IPS-20b (cell line): ENCODE results near the gene CUBN.
"Not testable (repeated sequence)": the region's sequence is repeated elsewhere in the genome, so short reads cannot be mapped to it uniquely, and the experiment has no call there.

ENCODE experiments used
- H3K27ac ChIP-seq: one replicate; pipeline ENCODE4 v1.5.1; 2013; ENCODE audit warnings: low read length
- H3K27me3 ChIP-seq: 2 replicates; pipeline ENCODE4 v1.6.1; 2013; ENCODE audit warnings: mild to moderate bottlenecking, low read length, inconsistent platforms; ENCODE audit not compliant: insufficient read depth
- H3K36me3 ChIP-seq: 2 replicates; pipeline ENCODE4 v1.6.1; 2013; ENCODE audit warnings: low read depth, mild to moderate bottlenecking, inconsistent platforms, low read length, moderate library complexity; ENCODE audit not compliant: insufficient read depth
- H3K4me1 ChIP-seq: 2 replicates; pipeline ENCODE4 v1.6.1; 2013; ENCODE audit warnings: mild to moderate bottlenecking, control low read depth, inconsistent platforms, low read length, moderate library complexity; ENCODE audit not compliant: insufficient read depth
- H3K4me3 ChIP-seq: 2 replicates; pipeline ENCODE4 v1.5.1; 2013; ENCODE audit warnings: mild to moderate bottlenecking, low read length, inconsistent platforms
- H3K9ac ChIP-seq: 2 replicates; pipeline ENCODE4 v1.6.1; 2013; ENCODE audit warnings: low read depth, mild to moderate bottlenecking, inconsistent platforms, low read length, moderate library complexity
- H3K9me3 ChIP-seq: 2 replicates; pipeline ENCODE4 v1.6.1; 2013; ENCODE audit warnings: mild to moderate bottlenecking, low read depth, low read length, inconsistent platforms; ENCODE audit not compliant: insufficient read depth

Gene CUBN

DNA sequence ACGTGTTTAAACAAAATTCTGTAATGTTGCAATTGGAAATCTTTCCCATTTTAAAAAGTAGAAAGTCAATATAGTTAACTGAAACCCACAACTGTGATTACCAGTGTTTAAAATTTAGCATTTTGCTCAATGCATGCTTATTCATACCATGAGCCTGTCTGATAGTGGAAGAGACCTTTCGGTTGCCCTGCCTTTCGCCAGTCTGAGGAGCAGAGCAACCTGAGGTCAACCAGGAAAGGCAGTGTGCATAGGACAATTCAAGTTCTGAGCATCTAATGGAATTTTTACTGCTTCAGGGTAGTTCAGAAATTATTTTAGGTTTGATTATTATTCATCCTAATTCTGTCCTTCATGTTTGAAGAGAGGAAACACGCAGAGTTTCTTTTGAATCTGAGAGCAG is 100.8 kb downstream of the CUBN start:
- Histone ChIP-seq H3K36me3 (no peaks in the 10 kb centered on the region), H3K27me3 (no peaks in the 10 kb centered on the region), H3K4me1 (peaks cover 15% of the 10 kb centered on the region; the same call in 1 of the 2 replicates), H3K27ac (no peak overlapping the region), H3K4me3 (no peak overlapping the region), H3K9me3 (no peaks in the 10 kb centered on the region), H3K9ac (no peak overlapping the region)

DNA sequence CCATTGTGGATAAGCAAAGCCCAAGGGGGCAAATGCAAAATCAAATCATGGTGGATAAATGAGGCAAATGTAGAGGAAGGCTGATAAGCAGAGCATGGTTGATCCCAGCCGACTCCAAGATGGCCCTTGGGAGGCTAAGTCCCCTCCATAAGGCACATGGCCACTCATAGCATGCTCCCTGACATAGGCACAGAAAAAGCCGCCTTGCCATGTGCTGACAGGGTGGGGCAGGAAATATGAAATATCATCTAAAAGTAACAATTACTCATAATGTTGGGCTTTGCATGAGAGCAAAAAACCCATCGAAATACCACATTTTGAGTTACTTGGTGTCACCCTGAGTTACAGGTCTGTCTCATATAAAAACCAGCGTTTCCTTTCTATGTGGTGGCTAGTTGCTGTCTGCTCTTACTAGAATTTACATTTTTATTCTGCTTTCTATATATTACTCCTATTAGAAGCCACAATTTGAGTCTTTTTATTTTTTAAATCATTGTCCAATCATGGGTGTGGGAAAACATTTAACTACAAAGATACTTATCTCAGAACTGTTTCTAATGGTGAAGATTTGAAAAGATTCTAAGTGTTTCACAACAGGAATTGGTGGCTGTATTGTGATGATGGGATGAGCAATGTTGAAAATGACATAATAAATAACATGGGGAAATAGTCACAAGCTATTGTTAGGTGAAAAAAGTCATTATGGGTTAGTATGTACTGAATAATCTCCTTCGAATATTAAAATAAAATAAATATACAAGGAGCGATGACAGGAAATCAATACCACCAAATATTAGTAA is 102.7 kb downstream of the CUBN start:
- H3K4me1 ChIP-seq = peaks cover 34% of the 10 kb centered on the region
- H3K27me3 ChIP-seq = no peaks in the 10 kb centered on the region
- H3K36me3 ChIP-seq = no peaks in the 10 kb centered on the region
- H3K9ac ChIP-seq = no peak overlapping the region
- no peak overlapping the region for H3K4me3 ChIP-seq
- H3K9me3 ChIP-seq = no peaks in the 10 kb centered on the region
- no peak overlapping the region for H3K27ac ChIP-seq

DNA sequence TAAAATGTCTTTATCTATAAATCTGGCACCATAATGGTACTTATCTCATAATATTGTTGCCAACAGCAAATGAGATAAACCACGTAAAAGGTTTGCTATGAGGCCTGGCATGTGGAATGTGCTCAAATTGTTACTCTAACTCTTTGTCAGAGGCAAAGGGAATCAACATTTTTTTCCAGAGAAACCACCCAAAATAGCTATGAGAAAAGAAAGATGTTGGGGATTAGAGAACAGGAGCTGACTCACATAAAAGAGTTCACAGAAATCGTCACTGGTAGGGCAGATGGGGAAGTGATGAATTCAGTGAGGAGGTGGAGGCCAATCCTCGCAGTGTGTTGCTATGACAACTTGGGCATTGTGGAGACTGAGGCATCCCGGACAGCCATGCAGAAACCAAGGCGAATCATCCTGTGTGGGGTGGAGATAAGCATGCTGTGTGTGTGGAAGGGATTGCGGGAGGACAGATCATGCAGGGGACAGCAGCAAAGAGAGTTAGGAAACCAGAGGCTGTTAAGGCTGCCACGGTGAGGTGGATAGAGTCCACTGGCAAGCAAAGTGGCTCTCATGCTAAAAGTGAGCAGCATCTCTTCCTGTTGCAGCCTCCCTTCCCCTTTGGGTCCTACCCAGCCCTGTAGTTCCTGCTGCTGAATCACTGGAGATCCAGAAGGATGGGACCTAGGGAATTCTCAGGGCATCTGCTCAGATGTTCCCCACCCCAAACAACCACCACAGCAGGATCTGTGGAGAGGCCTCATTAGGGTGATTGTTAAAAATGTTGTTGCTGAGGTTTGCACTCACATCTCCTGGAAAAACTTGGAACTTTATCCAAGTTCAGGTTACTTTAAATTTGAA is 103.9 kb downstream of the CUBN start:
- no peak overlapping the region for H3K9ac ChIP-seq
- H3K27ac ChIP-seq = no peak overlapping the region
- H3K36me3 ChIP-seq = no peaks in the 10 kb centered on the region
- H3K4me3 ChIP-seq = no peak overlapping the region
- peaks cover 42% of the 10 kb centered on the region for H3K4me1 ChIP-seq
- H3K9me3 ChIP-seq = no peaks in the 10 kb centered on the region
- H3K27me3 ChIP-seq = no peaks in the 10 kb centered on the region

DNA sequence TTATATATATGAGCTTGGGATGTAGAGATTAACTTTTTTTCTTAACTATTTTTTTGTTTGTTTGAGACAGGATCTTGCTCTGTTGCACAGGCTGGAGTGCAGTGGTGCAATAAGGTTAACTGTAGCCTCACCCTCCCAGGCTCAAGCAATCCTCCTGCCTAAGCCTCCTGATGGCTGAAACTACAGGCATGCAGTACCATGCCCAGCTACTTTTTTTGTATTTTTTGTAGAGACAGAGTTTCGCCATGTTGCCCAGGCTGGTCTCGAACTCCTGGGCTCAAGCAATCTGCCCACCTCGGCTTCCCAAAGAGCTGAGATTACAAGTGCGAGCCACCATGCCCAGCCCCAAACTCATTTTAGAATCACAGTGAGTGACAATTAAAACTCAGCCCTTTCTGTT is 105.2 kb downstream of the CUBN start:
- Histone ChIP-seq H3K36me3 (no peaks in the 10 kb centered on the region), H3K9ac (no peak overlapping the region), H3K4me3 (no peak overlapping the region), H3K9me3 (no peaks in the 10 kb centered on the region), H3K27ac (no peak overlapping the region), H3K27me3 (no peaks in the 10 kb centered on the region), H3K4me1 (peaks cover 37% of the 10 kb centered on the region)

DNA sequence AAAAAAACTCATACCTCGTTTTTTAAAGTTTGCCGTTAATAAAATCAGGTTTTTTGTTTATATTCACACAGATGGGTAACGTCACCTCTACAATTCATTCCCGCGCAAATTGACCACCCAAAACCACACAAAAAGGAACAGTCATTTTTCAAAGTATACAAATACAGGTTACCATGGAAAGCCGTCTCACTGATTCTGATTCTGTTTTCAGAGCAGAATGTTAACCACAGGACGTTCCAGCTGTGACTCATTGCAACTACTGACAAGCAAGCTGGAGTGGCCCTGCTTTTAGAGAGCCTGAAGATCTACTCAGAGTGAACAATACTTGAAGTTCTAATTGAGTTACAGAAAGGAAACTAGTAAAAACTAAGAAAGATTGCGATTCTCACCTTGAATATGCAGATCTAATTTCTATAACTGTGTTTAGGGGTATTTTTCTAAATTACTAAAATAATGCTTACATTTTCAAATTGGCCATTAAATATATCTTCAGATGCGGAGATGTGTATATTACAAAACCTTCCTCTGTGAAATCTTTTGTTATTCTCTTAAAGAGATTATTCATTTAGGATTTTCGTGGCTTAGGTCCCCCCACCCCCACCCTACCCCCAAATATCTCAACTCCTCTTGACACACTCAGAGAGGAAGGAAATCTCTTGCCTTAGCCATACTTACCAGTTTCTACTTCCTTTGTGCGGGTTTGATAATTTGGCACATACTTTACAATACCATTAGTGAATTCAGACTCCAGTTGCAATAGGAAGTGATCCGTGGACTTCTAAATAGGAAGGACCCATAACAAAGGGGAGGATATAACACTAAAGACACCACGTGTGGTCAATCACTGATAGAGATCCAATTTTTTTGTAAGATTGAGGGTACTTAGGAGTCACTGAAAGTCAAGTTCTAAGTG is 106.0 kb downstream of the CUBN start:
- Histone ChIP-seq H3K4me1 (peaks cover 36% of the 10 kb centered on the region), H3K27ac (no peak overlapping the region), H3K9ac (peak overlapping the region; percentile 13; the same call in 1 of the 2 replicates), H3K9me3 (no peaks in the 10 kb centered on the region), H3K36me3 (no peaks in the 10 kb centered on the region), H3K4me3 (no peak overlapping the region), H3K27me3 (no peaks in the 10 kb centered on the region)

DNA sequence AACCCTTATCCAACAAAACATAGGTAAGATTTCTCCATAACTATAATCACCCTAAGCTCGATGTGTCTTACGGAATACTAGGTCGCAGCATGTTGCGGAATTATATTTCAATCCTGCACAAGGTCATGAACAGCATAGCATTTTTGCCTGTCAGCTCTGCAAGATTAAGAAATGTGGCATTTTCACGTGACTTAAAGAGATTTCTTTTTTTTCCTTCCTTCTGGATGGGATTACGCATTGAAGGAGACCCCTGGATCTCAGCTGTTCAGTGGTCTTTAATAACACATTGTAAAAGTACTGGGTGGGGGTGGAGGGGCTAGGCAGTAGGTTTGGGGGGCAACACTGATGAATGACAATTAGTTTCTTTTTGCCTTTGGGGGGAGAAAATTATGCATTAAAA is 106.7 kb downstream of the CUBN start:
- Histone ChIP-seq H3K9me3 (no peaks in the 10 kb centered on the region), H3K9ac (peak overlapping the region; percentile 43), H3K27me3 (no peaks in the 10 kb centered on the region), H3K4me3 (peak overlapping the region; percentile 14; the same call in 1 of the 2 replicates), H3K4me1 (peaks cover 36% of the 10 kb centered on the region), H3K36me3 (no peaks in the 10 kb centered on the region), H3K27ac (no peak overlapping the region)

DNA sequence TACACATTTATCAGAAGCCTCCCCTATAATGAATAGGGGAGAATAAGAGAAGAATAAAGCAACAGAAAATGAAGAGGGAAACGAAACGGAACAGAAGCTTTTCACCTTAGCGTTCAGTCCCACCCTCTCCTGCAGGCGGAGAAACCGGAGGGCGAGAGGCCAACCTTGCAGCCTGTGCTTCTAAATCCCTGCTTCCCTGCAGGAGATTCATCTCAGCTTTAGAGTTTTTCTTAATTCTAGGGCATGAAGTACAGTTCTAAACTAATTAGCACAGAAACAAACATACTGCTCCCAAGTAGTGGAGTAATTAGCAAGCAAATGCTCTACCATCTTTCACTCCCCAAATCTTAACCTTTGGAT is 107.2 kb downstream of the CUBN start:
- peak overlapping the region; percentile 43 for H3K9ac ChIP-seq
- no peak overlapping the region for H3K27ac ChIP-seq
- H3K9me3 ChIP-seq = no peaks in the 10 kb centered on the region
- no peaks in the 10 kb centered on the region for H3K27me3 ChIP-seq
- no peaks in the 10 kb centered on the region for H3K36me3 ChIP-seq
- H3K4me3 ChIP-seq = peak overlapping the region; percentile 49; the same call in 1 of the 2 replicates
- H3K4me1 ChIP-seq = peaks cover 36% of the 10 kb centered on the region

DNA sequence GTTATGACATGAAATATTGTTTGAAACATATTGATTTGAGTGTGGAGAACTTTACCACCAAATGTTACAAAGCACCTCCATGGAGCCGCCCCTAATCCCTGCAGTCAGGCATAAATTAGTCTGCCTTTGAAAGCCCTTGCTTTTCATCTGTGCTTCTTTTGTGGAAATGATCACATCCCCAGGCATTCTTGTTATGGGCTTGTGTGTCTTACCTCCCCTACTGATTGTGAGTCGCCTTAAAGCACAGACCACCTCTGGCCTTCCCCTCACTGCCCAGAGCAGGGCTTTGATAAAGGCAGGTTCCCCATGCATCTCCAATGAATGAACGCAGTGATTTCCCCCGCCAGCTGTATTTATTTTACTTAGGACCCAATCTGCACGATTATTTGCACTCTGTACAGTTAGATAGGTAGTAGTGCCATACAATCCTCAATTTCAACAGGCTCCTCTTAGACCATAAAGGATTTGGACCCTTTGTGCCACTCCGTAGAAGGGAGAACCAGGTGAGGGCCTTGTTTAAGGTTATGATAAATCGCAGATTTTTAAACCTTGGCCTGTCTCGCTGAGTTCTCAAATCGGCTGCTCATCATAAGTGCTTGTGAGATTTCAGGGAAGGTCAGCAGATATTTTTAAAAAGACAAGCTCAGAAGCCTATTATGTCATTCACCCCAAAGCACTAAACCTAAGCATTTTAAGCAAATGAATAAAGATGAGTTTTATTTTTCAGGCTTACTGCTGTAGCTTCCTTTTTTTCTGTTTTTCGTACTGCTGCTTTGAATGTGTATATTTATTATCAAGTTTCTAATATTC is 107.8 kb downstream of the CUBN start:
- H3K27ac ChIP-seq = peak overlapping the region; percentile 26
- H3K36me3 ChIP-seq = no peaks in the 10 kb centered on the region
- H3K27me3 ChIP-seq = no peaks in the 10 kb centered on the region
- no peaks in the 10 kb centered on the region for H3K9me3 ChIP-seq
- peak overlapping the region; percentile 49; the same call in 1 of the 2 replicates for H3K4me3 ChIP-seq
- peaks cover 36% of the 10 kb centered on the region for H3K4me1 ChIP-seq
- peak overlapping the region; percentile 43; the same call in 1 of the 2 replicates for H3K9ac ChIP-seq

DNA sequence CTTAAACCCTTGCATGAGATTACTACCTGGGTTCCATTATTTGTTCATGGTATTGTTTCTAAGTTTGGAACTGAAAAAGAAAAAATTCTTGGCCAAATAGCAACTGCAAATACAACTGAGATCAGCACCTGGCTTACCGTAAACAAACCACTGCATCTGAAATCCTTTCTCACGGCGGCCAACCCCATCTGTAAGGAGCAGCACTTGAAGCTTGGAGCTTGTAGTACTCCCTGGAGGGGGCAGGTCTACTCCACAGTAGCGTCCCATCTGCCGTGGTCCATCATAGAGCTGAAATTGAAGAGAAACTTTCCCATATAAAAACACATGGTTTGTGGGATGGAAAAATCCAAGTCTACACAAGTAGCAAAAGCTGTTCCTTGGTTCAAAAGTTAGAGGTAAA is 109.9 kb downstream of the CUBN start:
- no peaks in the 10 kb centered on the region for H3K27me3 ChIP-seq

DNA sequence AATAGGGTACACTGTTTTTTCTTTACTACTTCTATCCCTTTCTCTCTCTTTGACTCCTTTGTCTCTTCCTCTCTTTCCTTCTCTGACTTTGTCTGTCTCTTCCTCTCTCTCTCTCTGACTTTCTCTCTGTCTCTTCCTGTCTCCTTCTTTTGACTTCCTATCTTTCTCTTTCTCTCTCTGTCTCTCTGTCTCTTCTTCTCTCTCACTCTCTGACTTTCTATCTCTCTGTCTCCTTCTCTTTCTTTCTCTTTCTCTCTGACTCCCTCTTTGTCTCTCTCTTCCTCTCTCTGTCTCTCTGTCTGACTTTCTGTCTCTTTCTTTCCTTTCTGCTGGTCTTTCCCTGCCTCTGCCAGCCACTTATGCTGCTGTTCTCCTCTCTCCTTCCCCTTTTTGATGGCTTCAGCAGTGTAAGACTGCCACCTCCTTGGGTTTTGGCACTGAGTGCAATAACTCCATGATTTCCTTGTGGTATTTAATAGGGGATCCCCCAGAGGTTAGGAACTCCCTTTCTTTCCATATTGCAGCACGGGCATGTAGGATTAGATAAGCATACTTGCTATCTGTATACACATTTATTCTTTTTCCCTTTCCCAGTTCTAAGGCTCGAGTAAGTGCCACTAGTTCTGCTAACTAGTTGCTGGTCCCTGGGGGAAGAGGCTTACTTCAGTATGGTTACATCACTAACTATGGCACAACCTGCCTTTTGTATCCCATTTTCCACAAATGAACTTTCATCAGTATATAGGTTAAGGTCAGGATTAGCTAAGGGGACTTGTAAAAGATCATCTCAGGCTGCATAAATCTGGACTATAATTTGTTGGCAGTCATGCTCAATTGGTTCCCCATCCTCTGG is 116.3 kb downstream of the CUBN start:
- not testable (repeated sequence) for H3K27ac ChIP-seq, H3K27me3 ChIP-seq, H3K36me3 ChIP-seq, H3K9ac ChIP-seq, H3K4me1 ChIP-seq, H3K9me3 ChIP-seq, H3K4me3 ChIP-seq

More for the DNA sequence above, 109.9 kb downstream of the CUBN start:
- Histone ChIP-seq H3K27ac (no peak overlapping the region), H3K36me3 (no peaks in the 10 kb centered on the region), H3K4me3 (no peak overlapping the region), H3K9me3 (no peaks in the 10 kb centered on the region), H3K9ac (no peak overlapping the region), H3K4me1 (peaks cover 31% of the 10 kb centered on the region)
